Suprapubic skin (tissue), 4 donors: ENCODE results near the gene SLC16A11. TPM values are rescaled to one million over a fixed set of nuclear protein-coding genes. Genes with fewer than 3 reads are reported as not detected.

Experiments used
- DNase-seq, 2 donors: peaks; one replicate each; pipeline ENCODE4 v3.0.0-alpha.2; 2019; ENCODE audit warnings: low spot score in 2 of 2
- H3K27ac ChIP-seq: fragments of 200-600 bp; sonication (generic); one replicate; pipeline ENCODE4 v1.5.1; 2019
- H3K27me3 ChIP-seq: fragments of 200-600 bp; sonication (generic); one replicate; pipeline ENCODE4 v1.5.1; 2019
- H3K36me3 ChIP-seq: fragments of 200-600 bp; sonication (generic); one replicate; pipeline ENCODE4 v1.5.1; 2019
- H3K4me1 ChIP-seq: fragments of 200-600 bp; sonication (generic); one replicate; pipeline ENCODE4 v1.5.1; 2019
- H3K4me3 ChIP-seq: fragments of 200-600 bp; sonication (generic); one replicate; pipeline ENCODE4 v1.5.1; 2019; ENCODE audit warnings: mild to moderate bottlenecking
- H3K9me3 ChIP-seq: fragments of 200-600 bp; sonication (generic); one replicate; pipeline ENCODE4 v1.5.1; 2019
- CTCF ChIP-seq, 2 donors: fragments of 200-600 bp in 1 of 2; fragments of 450-650 bp in 1 of 2; sonication (generic) in 1 of 2; IDR thresholded peaks; one replicate each; pipeline ENCODE4 v1.5.1; 2016 to 2019; ENCODE audit warnings: antibody characterized with exemption in 2 of 2, mild to moderate bottlenecking in 1 of 2, moderate library complexity in 1 of 2
- EP300 ChIP-seq: sonication (generic); formaldehyde crosslinking; IDR thresholded peaks from one replicate; pipeline ENCODE4 v1.6.1; 2017; ENCODE audit warnings: antibody characterized with exemption
- POLR2A ChIP-seq, 2 donors: fragments of 450-650 bp; IDR thresholded peaks; one replicate each; pipeline ENCODE4 v1.6.1; 2017; ENCODE audit warnings: antibody characterized with exemption in 2 of 2, mild to moderate bottlenecking in 2 of 2, moderate library complexity in 2 of 2
- POLR2AphosphoS5 ChIP-seq, 3 donors: sonication (generic); formaldehyde crosslinking; IDR thresholded peaks; one replicate each; pipeline ENCODE4 v1.6.1; 2017; ENCODE audit warnings: antibody characterized with exemption in 3 of 3
- WGBS: methylation state at CpG from one replicate; pipeline ENCODE4 v1.1.5; 2018; 5-methylcytosine and 5-hydroxymethylcytosine counted together
- total RNA-seq, 4 donors: library from RNA; depleted of rRNA; stranded (reverse); fragments of >200 nt; gene quantifications; one replicate each; pipeline ENCODE4 v1.1.0, GENCODE V29; 2016

SLC16A11 gene
- total RNA-seq, 4 donors from 2014 or later = 0.26 to 10.8 (median 5.5) TPM

- Histone ChIP-seq H3K27ac (peak within 1 kb of the TSS; percentile 86), H3K27me3 (no peaks in the 10 kb centered on the region), H3K36me3 (no peaks in the 10 kb centered on the region), H3K4me3 (peak within 1 kb of the TSS; percentile 44), H3K4me1 (peaks cover 49% of the 10 kb centered on the region), H3K9me3 (no peaks in the 10 kb centered on the region)
- 6% methylated on average over 47 of the region's 47 CpGs for WGBS
- DNase-seq = peak in 1 of 2 donors; percentile 80
- TF ChIP-seq POLR2AphosphoS5 (IDR thresholded peaks at IDR 0.05) (no peak), POLR2A (IDR thresholded peaks at IDR 0.05) (no peak), EP300 (no peak), CTCF (IDR thresholded peaks at IDR 0.05) (no peak)
Observed at GRCh38 chr17:7022781-7023571, 20.9 kb downstream of the SLC16A11 start, which contains the start of gene BCL6B. BCL6B (plus strand) TSS chr17:7023050; CDS start chr17:7023672, 622 bp downstream.

GRCh38 chr17:7021993-7022778, 21.7 kb downstream of the SLC16A11 start:
- TF ChIP-seq EP300 = no peak
- peak; percentile 70 to 99 for TF ChIP-seq CTCF (IDR thresholded peaks at IDR 0.05)
- TF ChIP-seq POLR2A (IDR thresholded peaks at IDR 0.05) = no peak
- TF ChIP-seq POLR2AphosphoS5 (IDR thresholded peaks at IDR 0.05) = peak in 1 of 3 donors; percentile 27
- Histone ChIP-seq H3K4me1 (peaks cover 57% of the 10 kb centered on the region), H3K27me3 (no peaks in the 10 kb centered on the region), H3K9me3 (no peaks in the 10 kb centered on the region), H3K27ac (peak overlapping the region; percentile 86), H3K36me3 (no peaks in the 10 kb centered on the region), H3K4me3 (peak overlapping the region; percentile 44)
- DNase-seq = peak; percentile 91
- WGBS = 4% methylated on average over 27 of the region's 53 CpGs

GRCh38 chr17:7020894-7021664, 22.8 kb downstream of the SLC16A11 start:
- Histone ChIP-seq H3K4me1 (peaks cover 68% of the 10 kb centered on the region), H3K9me3 (no peaks in the 10 kb centered on the region), H3K36me3 (peaks cover 6% of the 10 kb centered on the region), H3K4me3 (peak overlapping the region; percentile 44), H3K27ac (peak overlapping the region; percentile 86), H3K27me3 (no peaks in the 10 kb centered on the region)
- no peak for DNase-seq
- TF ChIP-seq POLR2A (IDR thresholded peaks at IDR 0.05) (no peak), POLR2AphosphoS5 (IDR thresholded peaks at IDR 0.05) (no peak), EP300 (no peak), CTCF (IDR thresholded peaks at IDR 0.05) (no peak)
- WGBS = 51% methylated on average over 11 of the region's 11 CpGs

- H3K4me1 ChIP-seq = peaks cover 79% of the 10 kb centered on the region
- peak overlapping the region; percentile 85 for H3K27ac ChIP-seq
- DNase-seq = no peak
- WGBS = 7% methylated on average over 15 of the region's 16 CpGs
- H3K4me3 ChIP-seq = peak overlapping the region; percentile 46
- H3K36me3 ChIP-seq = peaks cover 6% of the 10 kb centered on the region
- H3K27me3 ChIP-seq = no peaks in the 10 kb centered on the region
- TF ChIP-seq CTCF (IDR thresholded peaks at IDR 0.05) = no peak
- no peaks in the 10 kb centered on the region for H3K9me3 ChIP-seq
Observed at GRCh38 chr17:7019839-7020519, 23.9 kb downstream of the SLC16A11 start.
